ENCODE measurements around the gene NHLRC4. TPM values are rescaled to one million over a fixed set of nuclear protein-coding genes. Genes with fewer than 3 reads are reported as not detected.

The NHLRC4 gene
- total and polyA plus RNA-seq, 2 of the 4 experiments (the other 2 are of a cell fraction) = 0.72 to 0.84 TPM

- H3K9me3 ChIP-seq (ENCODE audit: control insufficient read depth, insufficient read depth, low read length) = no peaks in the 10 kb centered on the region
- no peak overlapping the region for H2BK120ac ChIP-seq (ENCODE audit: low read depth, low read length)
- no peak overlapping the region for H3K4ac ChIP-seq (ENCODE audit: low read depth, low read length)
- no peak overlapping the region for H4K8ac ChIP-seq (ENCODE audit: low read depth in 2 of 2, low read length in 2 of 2)
- no peak overlapping the region for H3K18ac ChIP-seq (ENCODE audit: low read depth, low read length)
- no peaks in the 10 kb centered on the region for H3K36me3 ChIP-seq (ENCODE audit: control insufficient read depth, insufficient read depth, low read length)
- no peak for DNase-seq
- H2BK5ac ChIP-seq (ENCODE audit: low read depth, low read length, poor library complexity, severe bottlenecking) = no peak overlapping the region
- peaks cover 26% of the 10 kb centered on the region for H3K27me3 ChIP-seq (ENCODE audit: control insufficient read depth, insufficient read depth, low read length)
- H2AFZ ChIP-seq (replicated peaks; ENCODE audit: low read length, poor library complexity) = no peak overlapping the region
- no peak for ATAC-seq (ENCODE audit: low read depth)
- H3K56ac ChIP-seq (ENCODE audit: extremely low read depth, insufficient read depth, low read length) = no peak overlapping the region
- H3K4me1 ChIP-seq (ENCODE audit: control insufficient read depth, insufficient read depth, low read length) = peaks cover 19% of the 10 kb centered on the region
- no peaks in the 10 kb centered on the region for H3K79me1 ChIP-seq (ENCODE audit: low read depth in 1 of 2, low read length in 2 of 2)
- no peak overlapping the region for H3K14ac ChIP-seq (replicated peaks; ENCODE audit: low read depth, low read length)
- H2BK15ac ChIP-seq (ENCODE audit: low read depth, low read length) = no peak overlapping the region
- peaks cover 4% of the 10 kb centered on the region for H3K9me1 ChIP-seq (ENCODE audit: insufficient read depth, low read length)
- H2BK20ac ChIP-seq (ENCODE audit: low read depth, low read length) = no peak overlapping the region
- in situ Hi-C loops (cut with MboI; ENCODE audit: low sequenced_read_pairs) = no loop called here
- H3K4me2 ChIP-seq (ENCODE audit: low read depth, low read length) = no peak overlapping the region
- no peak overlapping the region for H3K4me3 ChIP-seq (ENCODE audit: insufficient read depth, low read depth, low read length)
- no peak overlapping the region for H3K9ac ChIP-seq (ENCODE audit: low read depth, low read length)
- no peak overlapping the region for H4K5ac ChIP-seq (ENCODE audit: low read depth, low read length)
- no TSS peak for BruUV-seq (replicated peaks)
- 78% methylated on average over 14 of the region's 42 CpGs; no CpG with 5 or more reads in 1 of the 2 experiments for WGBS, 2 experiments (ENCODE audit: extremely low coverage in 2 of 2, insufficient read length in 1 of 2)
- dilution Hi-C loops (cut with HindIII; ENCODE audit: low sequenced_read_pairs, unreplicated experiment) = no loop called here
- CTCF ChIA-PET = no interaction called here
- H4K20me1 ChIP-seq (ENCODE audit: insufficient read depth, low read length) = no peaks in the 10 kb centered on the region; the same call in 1 of the 2 replicates
- H2AK5ac ChIP-seq (ENCODE audit: low read depth, low read length) = no peak overlapping the region
- H3K27ac ChIP-seq (ENCODE audit: insufficient read depth, low read length) = no peak overlapping the region
- POLR2A ChIA-PET (ENCODE audit: unreplicated experiment) = no interaction called here
- no peak for TF ChIP-seq MAFK (IDR thresholded peaks at IDR 0.05; ENCODE audit: low read depth, low read length)
- no peak for TF ChIP-seq NFE2L2 (IDR thresholded peaks at IDR 0.05; ENCODE audit: low read depth, low read length)
- no peak for TF ChIP-seq ELK1 (IDR thresholded peaks at IDR 0.05; ENCODE audit: borderline replicate concordance, low read depth, low read length)
- no peak for TF ChIP-seq SMC3 (IDR thresholded peaks at IDR 0.05; ENCODE audit: low read depth, low read length)
- TF ChIP-seq CTCF (conservative IDR thresholded peaks at IDR 0.05; ENCODE audit: low read depth, low read length) = no peak
- no peak for TF ChIP-seq RAD21 (IDR thresholded peaks at IDR 0.05; ENCODE audit: low read length)
- TF ChIP-seq FOS (IDR thresholded peaks at IDR 0.05; ENCODE audit: low read depth, low read length) = no peak
- TF ChIP-seq RFX5 (IDR thresholded peaks at IDR 0.05; ENCODE audit: low read depth, low read length) = no peak
- no peak for TF ChIP-seq POLR2A (IDR thresholded peaks at IDR 0.05; ENCODE audit: low read depth, low read length)
- TF ChIP-seq CEBPB (IDR thresholded peaks at IDR 0.05; ENCODE audit: low read depth, low read length) = no peak
- no peak for TF ChIP-seq RCOR1 (IDR thresholded peaks at IDR 0.05; ENCODE audit: insufficient replicate concordance, low read length)
- TF ChIP-seq USF2 (IDR thresholded peaks at IDR 0.05; ENCODE audit: low read depth, low read length) = no peak
- intact Hi-C loops (cut with micrococcal nuclease) = no loop called here
- no peak overlapping the region for H3K23ac ChIP-seq (ENCODE audit: low read depth, low read length)
- H4K91ac ChIP-seq (ENCODE audit: insufficient read depth, low read depth, low read length) = no peak overlapping the region
- H2AK9ac ChIP-seq (replicated peaks; ENCODE audit: low read depth, low read length, poor library complexity) = peak overlapping the region; percentile 63
Observed at GRCh38 chr16:564690-565418, 2.0 kb upstream of the NHLRC4 start.
